GM12878 (cell line): ENCODE measurements around the gene FGF1. TPM values are rescaled to one million over a fixed set of nuclear protein-coding genes. Genes with fewer than 3 reads are reported as not detected.
"Not testable (repeated sequence)": the region's sequence is repeated elsewhere in the genome, so short reads cannot be mapped to it uniquely, and the experiment has no call there.

ENCODE experiments used
- ATAC-seq: fragments of 200-7000 bp; cut with Tn5 transposase; 3 replicates; pipeline ENCODE4 v1.9.1; 2020; ENCODE audit warnings: mild to moderate bottlenecking, moderate library complexity
- BruUV-seq: library from RNA; stranded (reverse); fragments of 400-500 nt; replicated peaks from 2 replicates; lab custom pipeline; 2021; lab: Mats Ljungman, UMichigan
- CTCF ChIA-PET: fragments of 300-600 bp; sonication (Branson Sonifier 250); formaldehyde crosslinking; extraction: SDS; loops from one replicate; lab custom pipeline; 2021; ENCODE audit warnings: inconsistent platforms; lab: Yijun Ruan, JAX
- POLR2A ChIA-PET: fragments of 350-600 bp; formaldehyde crosslinking; extraction: SDS; loops from one replicate; lab custom pipeline; 2021; ENCODE audit warnings: inconsistent platforms; lab: Charles Lee
- RAD21 ChIA-PET: fragments of 300-600 bp; sonication (Branson Sonifier 250); formaldehyde crosslinking; loops from one replicate; lab custom pipeline; 2023; ENCODE audit warnings: antibody characterized with exemption; ENCODE audit not compliant: unreplicated experiment; lab: Charles Lee
- SMC1A ChIA-PET: fragments of 300-600 bp; sonication (Branson Sonifier 250); formaldehyde crosslinking; loops from one replicate; lab custom pipeline; 2023; ENCODE audit not compliant: unreplicated experiment, uncharacterized antibody; lab: Charles Lee
- DNase-seq: peaks from one replicate; pipeline ENCODE4 v3.0.0-alpha.2; 2011; ENCODE audit warnings: low read depth, low spot score
- FAIRE-seq: peaks from 3 replicates; lab custom pipeline; 2011; peaks lifted over from hg19 to GRCh38; lab: Jason Lieb, UNC
- H2AFZ ChIP-seq: 2 replicates; pipeline ENCODE4 v1.6.0; 2011; ENCODE audit warnings: low read depth, low read length, control low read depth; ENCODE audit not compliant: control insufficient read depth
- H3K27ac ChIP-seq: 2 replicates; pipeline ENCODE4 v1.5.1; 2011; ENCODE audit warnings: control low read depth; ENCODE audit not compliant: control insufficient read depth, insufficient read depth
- H3K27me3 ChIP-seq, 2 experiments: replicated peaks in 1 of 2; 2 replicates each; pipeline versions ENCODE4 v1.6.0 to v1.6.1; 2011; ENCODE audit warnings: low read length in 1 of 2; ENCODE audit not compliant: control insufficient read depth in 2 of 2, insufficient read depth in 2 of 2
- H3K36me3 ChIP-seq, 2 experiments: 2 replicates each; pipeline ENCODE4 v1.5.1; 2011; ENCODE audit warnings: low read length in 1 of 2; ENCODE audit not compliant: control insufficient read depth in 2 of 2, insufficient read depth in 2 of 2
- H3K4me1 ChIP-seq: 2 replicates; pipeline ENCODE4 v1.6.1; 2011; ENCODE audit warnings: mild to moderate bottlenecking, low read length, moderate library complexity, mixed read lengths; ENCODE audit not compliant: control insufficient read depth, insufficient read depth
- H3K4me2 ChIP-seq: 2 replicates; pipeline ENCODE4 v1.6.0; 2011; ENCODE audit warnings: control low read depth; ENCODE audit not compliant: control insufficient read depth, insufficient read depth
- H3K4me3 ChIP-seq: fragments of 200-600 bp; sonication (generic); 2 replicates; pipeline ENCODE4 v1.5.1; 2016
- H3K79me2 ChIP-seq: 2 replicates; pipeline ENCODE4 v1.6.0; 2011; ENCODE audit warnings: low read length; ENCODE audit not compliant: control insufficient read depth, insufficient read depth
- H3K9ac ChIP-seq: 2 replicates; pipeline ENCODE4 v1.8.0; 2011; ENCODE audit warnings: low read length, control low read depth, mixed read lengths; ENCODE audit not compliant: control insufficient read depth, insufficient read depth
- H3K9me3 ChIP-seq: replicated peaks from 3 replicates; pipeline ENCODE4 v1.5.1; 2011; ENCODE audit warnings: mild to moderate bottlenecking, low read length; ENCODE audit not compliant: control insufficient read depth, insufficient read depth
- H4K20me1 ChIP-seq: 2 replicates; pipeline ENCODE4 v1.6.0; 2011; ENCODE audit not compliant: control insufficient read depth, insufficient read depth
- EED ChIP-seq: sonication (generic); IDR thresholded peaks from 2 replicates; pipeline ENCODE4 v1.6.1; 2016; ENCODE audit warnings: antibody characterized with exemption, low read depth
- EZH2 ChIP-seq: IDR thresholded peaks from 2 replicates; pipeline ENCODE4 v1.6.1; 2012; ENCODE audit warnings: low read depth, mild to moderate bottlenecking, control low read depth, inconsistent platforms, low read length, borderline replicate concordance; ENCODE audit not compliant: control insufficient read depth
- POU2F2 ChIP-seq: IDR thresholded peaks from 3 replicates; pipeline ENCODE4 v1.6.1; 2011; ENCODE audit warnings: low read depth, mild to moderate bottlenecking, low read length, borderline replicate concordance
- RBBP5 ChIP-seq: fragments of 200-600 bp; sonication (generic); conservative IDR thresholded peaks from 2 replicates; pipeline ENCODE4 v1.6.1; 2016
- SMAD1 ChIP-seq: fragments of 450-650 bp; IDR thresholded peaks from 2 replicates; pipeline ENCODE4 v1.6.1; 2018; ENCODE audit warnings: mild to moderate bottlenecking, low read depth; ENCODE audit not compliant: partially characterized antibody
- TBL1XR1 ChIP-seq: IDR thresholded peaks from 2 replicates; pipeline ENCODE4 v1.6.1; 2012; ENCODE audit warnings: low read depth, low read length, improper control_type of control experiment
- TCF12 ChIP-seq: IDR thresholded peaks from 2 replicates; pipeline ENCODE4 v1.6.1; 2011; ENCODE audit warnings: low read depth, mild to moderate bottlenecking, low read length
- WGBS: methylation state at CpG from one replicate; pipeline ENCODE4 v1.1.6; 2016; ENCODE audit warnings: low lambda C conversion rate; ENCODE audit not compliant: insufficient replicate concordance, insufficient coverage; ENCODE audit errors: missing lambda C conversion rate; 5-methylcytosine and 5-hydroxymethylcytosine counted together
- in situ Hi-C: fragments of 300-500 bp; cut with MboI; formaldehyde crosslinking; loops from 9 replicates; pipeline ENCODE4 v1.14.3; 2018; ENCODE audit warnings: mixed read lengths
- intact Hi-C: fragments of 100-400 bp; cut with micrococcal nuclease; formaldehyde crosslinking; loops from one replicate; pipeline ENCODE4 v1.14.2; 2022; ENCODE audit not compliant: unreplicated experiment
- polyA plus RNA-seq, 11 experiments: library from polyadenylated mRNA; depleted of rRNA in 4 of 11; unstranded in 6 of 11; stranded (reverse) in 5 of 11; fragments of >200 nt; fragmentation: Nextera tagmentation in 4 of 11; fragmentation: Illumina TruSeq in 1 of 11; extraction: Ambion mirVana in 4 of 11; extraction: Trizol in 1 of 11; gene quantifications; 1 replicate in 1 of 11; 2 replicates in 10 of 11; pipeline versions ENCODE4 v1.2.1 to v1.2.3, GENCODE V29; 2011 to 2016; ENCODE audit warnings: inconsistent platforms in 2 of 11, missing spikeins in 2 of 11, low read depth in 1 of 11
- total RNA-seq, 4 experiments: library from RNA; depleted of rRNA in 3 of 4; stranded (reverse); fragments of >200 nt in 3 of 4; fragmentation: Illumina TruSeq in 1 of 4; extraction: Trizol in 1 of 4; gene quantifications; 2 replicates each; pipeline versions ENCODE4 v1.2.1 to v1.2.3, GENCODE V29; 2013 to 2021
- TF ChIP-seq, protein P1 (sequence below): IDR thresholded peaks from 2 replicates; pipeline ENCODE4 v1.6.1; 2011; ENCODE audit warnings: mild to moderate bottlenecking, low read depth, low read length, moderate library complexity; ENCODE audit not compliant: insufficient replicate concordance
- TF ChIP-seq, protein P2 (sequence below): IDR thresholded peaks from 2 replicates; pipeline ENCODE4 v1.6.1; 2011; ENCODE audit warnings: borderline replicate concordance, low read depth, mild to moderate bottlenecking, moderate library complexity, low read length; ENCODE audit not compliant: insufficient read depth, poor library complexity, severe bottlenecking
- TF ChIP-seq, protein P3 (sequence below), 3 experiments: IDR thresholded peaks in 2 of 3; conservative IDR thresholded peaks in 1 of 3; 2 replicates each; pipeline ENCODE4 v1.5.1; 2011; ENCODE audit warnings: low read depth in 3 of 3, low read length in 3 of 3, mild to moderate bottlenecking in 3 of 3, control low read depth in 2 of 3, moderate library complexity in 2 of 3, inconsistent platforms in 1 of 3, mixed read lengths in 1 of 3; ENCODE audit not compliant: control insufficient read depth in 2 of 3, insufficient read depth in 1 of 3; ENCODE audit errors: extremely low read depth in 1 of 3

The FGF1 gene
- total and polyA plus RNA-seq, 10 of the 15 experiments (the other 5 are each of a cell fraction or from before 2014, with no cell fraction given) = not detected

DNA sequence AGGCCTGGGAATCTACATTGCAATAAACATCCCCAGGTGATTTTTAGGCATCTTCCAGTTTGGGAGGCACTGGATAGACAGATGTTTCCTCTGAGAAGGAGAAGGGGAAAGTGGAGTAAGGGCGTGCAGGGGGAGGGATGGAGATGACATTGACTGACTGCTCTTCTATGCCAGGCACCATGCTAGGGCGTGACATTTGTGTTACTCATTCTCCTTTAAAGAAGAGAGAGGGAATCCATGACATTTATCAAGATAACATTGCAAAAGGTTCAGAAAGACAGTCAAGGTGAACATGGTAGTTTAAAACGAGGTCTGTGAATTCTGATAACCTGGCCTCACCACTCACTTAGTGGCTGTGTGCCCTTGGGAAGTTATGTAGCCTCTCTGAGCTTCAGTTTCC lies 35.8 kb downstream of the FGF1 start:
- TF ChIP-seq RBBP5 = no peak
- no peak for TF ChIP-seq TBL1XR1
- TF ChIP-seq SMAD1 = no peak
- TF ChIP-seq, protein P1, sequence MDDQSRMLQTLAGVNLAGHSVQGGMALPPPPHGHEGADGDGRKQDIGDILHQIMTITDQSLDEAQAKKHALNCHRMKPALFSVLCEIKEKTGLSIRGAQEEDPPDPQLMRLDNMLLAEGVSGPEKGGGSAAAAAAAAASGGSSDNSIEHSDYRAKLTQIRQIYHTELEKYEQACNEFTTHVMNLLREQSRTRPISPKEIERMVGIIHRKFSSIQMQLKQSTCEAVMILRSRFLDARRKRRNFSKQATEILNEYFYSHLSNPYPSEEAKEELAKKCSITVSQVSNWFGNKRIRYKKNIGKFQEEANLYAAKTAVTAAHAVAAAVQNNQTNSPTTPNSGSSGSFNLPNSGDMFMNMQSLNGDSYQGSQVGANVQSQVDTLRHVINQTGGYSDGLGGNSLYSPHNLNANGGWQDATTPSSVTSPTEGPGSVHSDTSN = no peak
- no peak for TF ChIP-seq POU2F2
- TF ChIP-seq, protein P2, sequence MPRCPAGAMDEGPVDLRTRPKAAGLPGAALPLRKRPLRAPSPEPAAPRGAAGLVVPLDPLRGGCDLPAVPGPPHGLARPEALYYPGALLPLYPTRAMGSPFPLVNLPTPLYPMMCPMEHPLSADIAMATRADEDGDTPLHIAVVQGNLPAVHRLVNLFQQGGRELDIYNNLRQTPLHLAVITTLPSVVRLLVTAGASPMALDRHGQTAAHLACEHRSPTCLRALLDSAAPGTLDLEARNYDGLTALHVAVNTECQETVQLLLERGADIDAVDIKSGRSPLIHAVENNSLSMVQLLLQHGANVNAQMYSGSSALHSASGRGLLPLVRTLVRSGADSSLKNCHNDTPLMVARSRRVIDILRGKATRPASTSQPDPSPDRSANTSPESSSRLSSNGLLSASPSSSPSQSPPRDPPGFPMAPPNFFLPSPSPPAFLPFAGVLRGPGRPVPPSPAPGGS = no peak
- no peak for TF ChIP-seq EZH2
- TF ChIP-seq TCF12 = no peak
- TF ChIP-seq EED = no peak
- TF ChIP-seq, protein P3, sequence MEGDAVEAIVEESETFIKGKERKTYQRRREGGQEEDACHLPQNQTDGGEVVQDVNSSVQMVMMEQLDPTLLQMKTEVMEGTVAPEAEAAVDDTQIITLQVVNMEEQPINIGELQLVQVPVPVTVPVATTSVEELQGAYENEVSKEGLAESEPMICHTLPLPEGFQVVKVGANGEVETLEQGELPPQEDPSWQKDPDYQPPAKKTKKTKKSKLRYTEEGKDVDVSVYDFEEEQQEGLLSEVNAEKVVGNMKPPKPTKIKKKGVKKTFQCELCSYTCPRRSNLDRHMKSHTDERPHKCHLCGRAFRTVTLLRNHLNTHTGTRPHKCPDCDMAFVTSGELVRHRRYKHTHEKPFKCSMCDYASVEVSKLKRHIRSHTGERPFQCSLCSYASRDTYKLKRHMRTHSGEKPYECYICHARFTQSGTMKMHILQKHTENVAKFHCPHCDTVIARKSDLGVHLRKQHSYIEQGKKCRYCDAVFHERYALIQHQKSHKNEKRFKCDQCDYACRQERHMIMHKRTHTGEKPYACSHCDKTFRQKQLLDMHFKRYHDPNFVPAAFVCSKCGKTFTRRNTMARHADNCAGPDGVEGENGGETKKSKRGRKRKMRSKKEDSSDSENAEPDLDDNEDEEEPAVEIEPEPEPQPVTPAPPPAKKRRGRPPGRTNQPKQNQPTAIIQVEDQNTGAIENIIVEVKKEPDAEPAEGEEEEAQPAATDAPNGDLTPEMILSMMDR (IDR thresholded peaks at IDR 0.05 in 2 of 3, conservative IDR thresholded peaks at IDR 0.05 in 1 of 3; ENCODE audit: control insufficient read depth in 2 of 3, extremely low read depth in 1 of 3, insufficient read depth in 1 of 3, low read depth in 3 of 3, low read length in 3 of 3) = no peak
- 0% methylated on average over 3 of the region's 3 CpGs for WGBS
- Histone ChIP-seq H3K4me3 (no peak overlapping the region), H3K36me3 (no peaks in the 10 kb centered on the region), H3K27ac (no peak overlapping the region), H3K27me3 (no peaks in the 10 kb centered on the region; a peak in 1 of 4 replicates), H3K79me2 (no peaks in the 10 kb centered on the region), H3K4me2 (no peak overlapping the region), H2AFZ (no peak overlapping the region), H3K4me1 (no peaks in the 10 kb centered on the region), H3K9me3 (no peaks in the 10 kb centered on the region), H4K20me1 (no peaks in the 10 kb centered on the region), H3K9ac (no peak overlapping the region)
- DNase-seq = no peak
- POLR2A ChIA-PET = no interaction called here
- CTCF ChIA-PET = interaction anchor here (0.6 kb wide), 1 partner anchor 46 kb away, joined by 3 read pairs; no protein-coding TSS in a partner anchor
- RAD21 ChIA-PET = no interaction called here
- no peak for FAIRE-seq
- SMC1A ChIA-PET = no interaction called here
- intact Hi-C loops = no loop called here
- no TSS peak for BruUV-seq
- no peak for ATAC-seq
- in situ Hi-C loops = no loop called here

DNA sequence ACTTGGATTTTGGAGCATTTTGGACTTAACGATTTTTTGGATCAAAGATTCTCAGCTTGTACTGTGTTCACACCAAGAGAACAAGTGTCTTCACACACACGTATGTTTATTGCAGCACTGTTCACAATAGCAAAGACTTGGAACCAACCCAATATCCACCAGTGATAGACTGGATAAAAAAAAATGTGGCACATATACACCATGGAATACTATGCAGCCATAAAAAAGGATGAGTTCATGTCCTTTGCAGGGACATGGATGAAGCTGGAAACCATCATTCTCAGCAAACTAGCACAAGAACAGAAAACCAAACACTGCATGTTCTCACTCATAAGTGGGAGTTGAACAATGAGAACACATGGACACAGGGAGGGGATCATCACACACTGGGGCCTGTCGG lies 37.8 kb downstream of the FGF1 start:
- H4K20me1 ChIP-seq, BruUV-seq, H3K9ac ChIP-seq, H3K4me3 ChIP-seq, POLR2A ChIA-PET, H3K9me3 ChIP-seq, SMC1A ChIA-PET, in situ Hi-C loops, H2AFZ ChIP-seq, ATAC-seq, H3K36me3 ChIP-seq, H3K4me1 ChIP-seq, H3K79me2 ChIP-seq, intact Hi-C loops, FAIRE-seq, H3K27ac ChIP-seq, H3K4me2 ChIP-seq, RAD21 ChIA-PET, CTCF ChIA-PET, H3K27me3 ChIP-seq, DNase-seq: not testable (repeated sequence)
- 56% methylated on average over 2 of the region's 3 CpGs for WGBS
